Measurements from ENCODE around the gene PCARE.
A peak's percentile ranks its signal among the peaks of the same experiment; 100 is the strongest.
"Not testable (repeated sequence)": the region's sequence is repeated elsewhere in the genome, so short reads cannot be mapped to it uniquely, and the experiment has no call there.

The PCARE gene

DNA sequence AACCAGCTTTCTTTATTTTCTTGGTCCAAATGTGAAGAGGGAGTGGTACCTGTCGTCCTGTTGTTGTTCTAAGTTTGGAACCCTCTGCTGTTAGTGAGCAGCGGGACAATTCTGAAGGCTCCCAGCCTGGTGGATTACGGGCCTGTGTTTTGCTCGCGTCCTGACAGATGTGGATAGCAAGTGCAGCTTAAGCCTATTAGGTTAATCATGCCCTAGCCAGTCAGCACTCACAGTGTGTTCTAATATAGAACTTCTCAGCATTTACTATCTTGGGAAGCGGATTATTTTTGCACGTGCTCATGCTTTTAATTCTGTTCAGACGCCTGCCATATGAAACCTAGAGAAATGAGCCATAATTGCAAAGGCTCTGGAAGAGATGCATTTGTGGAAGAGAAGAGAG is at the start of gene PCARE:
TSS of gene PCARE (minus strand) at position 113 of the 400 bp plus-strand sequence. CDS start 262 bp downstream, outside the sequence.
- no peak for DNase-seq

DNA sequence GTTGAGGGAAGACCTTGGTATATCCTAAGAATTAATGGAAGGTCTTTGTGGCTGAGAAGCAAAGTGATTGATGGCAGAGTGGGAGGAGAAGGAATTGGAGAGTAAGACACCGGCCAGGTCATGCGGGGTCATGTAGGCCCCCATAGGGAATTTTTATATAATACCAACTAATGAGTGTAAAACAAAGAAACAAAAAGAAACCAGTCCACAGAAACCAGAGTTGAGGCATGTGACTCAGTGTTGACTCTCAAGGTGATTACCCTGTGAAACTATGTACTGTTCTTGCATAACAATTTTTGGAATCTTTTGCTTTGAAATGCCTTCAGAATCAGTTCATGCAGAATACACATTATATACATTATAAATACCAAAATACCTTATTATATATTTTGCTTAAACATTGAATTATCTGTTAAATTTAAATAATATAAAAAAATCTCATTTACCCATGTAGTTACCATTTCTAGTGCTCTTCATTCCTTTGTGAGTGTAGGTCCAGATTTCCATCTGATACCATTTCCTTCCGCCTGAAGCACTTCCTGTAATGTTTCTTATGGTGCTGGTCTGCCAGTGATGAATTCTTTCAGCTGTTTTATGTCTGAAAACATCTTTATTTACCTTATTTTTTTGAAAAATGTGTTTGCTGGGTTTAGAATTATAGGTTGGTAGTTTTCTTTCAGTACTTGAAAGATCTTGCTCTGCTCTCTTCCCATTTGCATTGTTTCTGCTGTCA is 49.5 kb upstream of the PCARE start:
- no peak for DNase-seq

DNA sequence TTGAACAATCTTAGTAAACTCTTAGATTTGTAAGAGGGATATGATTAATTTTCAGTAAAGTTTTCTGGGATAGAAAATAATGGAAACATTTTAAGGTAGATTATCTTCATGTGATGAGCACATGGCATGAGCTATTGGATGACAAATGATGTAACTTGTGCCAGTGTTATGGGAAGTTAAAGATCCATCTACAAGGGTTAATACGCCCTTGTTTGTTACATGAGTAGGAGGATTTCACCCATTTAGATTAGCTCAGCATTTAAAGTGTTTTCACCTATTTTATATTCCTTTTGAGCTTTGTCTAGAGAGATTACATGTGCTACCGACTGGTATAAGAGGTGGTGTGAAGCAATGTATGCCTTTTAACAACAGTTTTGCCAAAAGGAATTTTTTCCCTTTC is 46.5 kb upstream of the PCARE start:
- no peak for DNase-seq

- no peak for DNase-seq
Observed at GRCh38 chr2:29119211-29119610, 44.9 kb upstream of the PCARE start.

- no peak for DNase-seq
Observed at GRCh38 chr2:29117636-29118303, 43.4 kb upstream of the PCARE start.

- DNase-seq, result peak; percentile 44
Observed at GRCh38 chr2:29115797-29116781, 41.8 kb upstream of the PCARE start.

- peak; percentile 52 for DNase-seq
Observed at GRCh38 chr2:29114946-29115609, 40.8 kb upstream of the PCARE start, which contains the start of gene CLIP4. CLIP4 (plus strand) TSS chr2:29115415; CDS start chr2:29121389, 5,974 bp downstream.

GRCh38 chr2:29114586-29114945 is 40.2 kb upstream of the PCARE start:
- DNase-seq, result no peak

GRCh38 chr2:29113891-29114321 is 39.6 kb upstream of the PCARE start:
- no peak for DNase-seq

DNA sequence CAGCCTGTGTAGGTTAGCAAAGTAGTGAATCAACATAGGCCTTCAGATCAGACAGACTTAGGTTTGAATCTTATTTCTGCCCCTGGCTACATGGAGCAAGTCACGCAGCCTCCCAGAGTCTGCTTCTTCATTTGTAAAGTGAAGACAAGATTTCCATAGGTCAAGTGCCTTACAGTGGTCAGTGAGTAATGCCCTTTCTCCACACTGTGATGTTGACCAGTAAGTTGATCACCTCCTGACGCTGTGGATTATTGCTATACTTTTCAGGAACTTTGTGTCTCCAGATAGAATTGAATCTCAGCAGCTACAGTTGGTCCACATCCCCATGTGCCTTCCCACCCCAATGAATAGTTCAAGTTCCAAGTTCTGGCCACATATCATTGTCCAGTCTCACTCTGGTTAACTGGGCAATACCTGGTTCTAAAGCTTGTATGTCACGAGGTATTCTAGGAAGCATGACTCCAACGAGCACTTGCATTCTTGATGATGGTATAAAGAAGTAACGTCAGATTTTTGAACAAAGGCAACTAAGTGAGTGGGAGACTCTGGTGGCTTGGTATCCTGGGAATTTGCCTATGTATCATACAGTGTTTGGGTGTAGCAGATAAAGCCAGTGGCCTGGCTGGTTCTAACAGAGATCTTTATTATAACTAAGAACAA is 38.8 kb upstream of the PCARE start:
- DNase-seq, result no peak

DNA sequence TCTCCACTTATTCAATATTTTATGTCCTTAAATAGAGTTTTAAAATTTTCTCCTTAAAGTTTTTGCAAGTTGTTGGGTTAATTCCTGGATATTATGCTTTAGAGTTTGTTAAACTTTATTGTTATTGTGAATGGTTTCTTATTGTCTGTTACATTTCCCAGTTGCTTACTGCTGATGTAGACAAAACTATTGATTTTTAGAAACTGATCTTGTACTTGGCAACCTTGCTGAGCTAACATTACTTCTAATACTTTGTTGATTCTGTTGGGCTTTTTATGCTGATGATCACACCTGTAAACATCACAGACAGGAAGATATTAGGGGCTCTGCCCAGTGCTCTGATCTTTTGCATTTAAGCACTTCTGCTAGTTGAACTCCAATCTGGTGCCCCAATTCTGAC is 38.1 kb upstream of the PCARE start:
- no peak for DNase-seq

DNA sequence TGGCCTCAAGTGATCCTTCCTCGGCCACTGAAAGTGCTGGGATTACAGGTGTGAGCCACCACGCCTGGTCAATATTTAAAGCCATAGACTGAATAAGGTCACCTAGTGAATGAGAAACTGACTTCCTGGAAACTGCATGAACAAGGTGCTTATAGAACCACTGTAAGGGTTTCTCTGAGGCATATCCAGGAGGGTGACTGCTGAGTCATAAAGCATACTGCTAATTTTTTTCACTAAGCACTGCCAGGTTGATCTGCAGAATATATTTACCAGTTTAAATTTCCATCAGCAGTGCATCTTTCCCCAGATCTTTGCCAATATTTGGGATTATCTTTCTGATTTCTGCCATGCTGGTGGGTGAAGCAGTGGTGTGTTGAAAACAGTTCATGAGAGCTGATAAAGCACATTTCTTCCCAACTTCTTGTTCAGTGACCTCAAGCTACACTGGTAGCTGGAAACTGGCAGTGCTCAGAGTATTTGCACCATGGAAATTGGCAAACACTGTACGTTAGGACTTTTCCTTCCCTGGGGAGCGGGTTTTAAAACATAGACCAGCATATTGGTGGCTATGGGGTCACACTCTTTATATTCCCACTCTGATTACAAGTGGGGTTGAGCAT is 36.7 kb upstream of the PCARE start:
- DNase-seq, result no peak

DNA sequence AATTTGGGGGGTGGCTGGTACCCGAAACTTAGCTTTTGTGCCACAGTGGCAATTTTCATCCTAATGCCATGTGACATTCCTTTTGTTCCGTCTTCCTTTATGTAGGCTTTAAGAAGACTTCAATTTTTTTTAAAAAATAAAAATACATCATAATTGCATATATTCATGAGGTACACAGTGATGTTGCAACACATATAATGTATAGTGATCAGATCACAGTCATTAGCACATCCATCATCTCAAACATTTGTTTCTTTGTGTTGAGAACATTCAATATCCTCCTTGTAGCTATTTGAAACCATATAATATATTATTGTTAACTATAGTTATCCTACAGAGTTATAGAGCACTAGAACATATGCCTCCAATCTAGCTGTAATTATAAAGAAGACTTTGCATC is 34.9 kb upstream of the PCARE start:
- DNase-seq, result no peak

GRCh38 chr2:29108225-29108624 is 33.9 kb upstream of the PCARE start:
- no peak for DNase-seq

- DNase-seq, result not testable (repeated sequence)
Observed at GRCh38 chr2:29107547-29107946, 33.2 kb upstream of the PCARE start.

DNA sequence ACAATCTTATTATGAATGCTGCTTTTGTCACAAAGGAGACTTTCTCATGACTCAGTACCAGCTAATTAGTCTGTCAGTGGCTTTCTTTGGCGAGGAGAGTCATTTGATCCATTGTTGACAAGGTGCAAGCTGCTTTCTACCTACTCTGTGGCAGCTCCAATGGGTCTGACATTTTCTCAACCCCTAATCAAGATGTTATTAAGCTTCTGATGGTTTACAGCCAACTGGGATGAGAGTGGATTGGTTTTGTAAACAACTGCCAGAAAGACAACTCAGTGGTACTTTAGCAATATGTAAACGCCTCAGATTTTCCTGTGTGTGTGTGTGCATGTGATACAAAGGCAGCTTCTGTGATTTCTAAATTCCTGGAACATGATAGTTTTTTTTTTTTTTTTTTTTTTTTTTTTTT is 32.7 kb upstream of the PCARE start:
- peak; percentile 75 for DNase-seq

DNA sequence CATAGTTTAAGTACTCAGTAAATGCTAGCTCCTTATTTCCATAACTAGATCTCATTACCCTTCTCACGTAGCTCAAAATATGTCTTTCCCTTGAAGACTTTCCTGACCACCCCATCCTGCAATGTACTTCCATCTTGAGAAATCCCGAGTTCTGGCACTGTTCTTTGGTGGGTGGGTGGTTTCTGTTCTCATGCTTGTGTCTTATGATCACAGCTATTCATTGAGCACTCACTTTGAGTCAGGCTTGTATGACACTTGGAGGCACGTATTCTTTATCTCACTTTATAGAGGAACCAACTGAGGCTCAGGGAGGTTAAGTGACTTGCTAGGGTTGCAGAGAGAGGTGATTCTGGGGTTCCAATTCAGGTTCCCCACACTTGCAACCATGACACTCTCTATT is 31.9 kb upstream of the PCARE start:
- no peak for DNase-seq

- DNase-seq, result no peak
Observed at GRCh38 chr2:29105375-29105774, 31.1 kb upstream of the PCARE start.

DNA sequence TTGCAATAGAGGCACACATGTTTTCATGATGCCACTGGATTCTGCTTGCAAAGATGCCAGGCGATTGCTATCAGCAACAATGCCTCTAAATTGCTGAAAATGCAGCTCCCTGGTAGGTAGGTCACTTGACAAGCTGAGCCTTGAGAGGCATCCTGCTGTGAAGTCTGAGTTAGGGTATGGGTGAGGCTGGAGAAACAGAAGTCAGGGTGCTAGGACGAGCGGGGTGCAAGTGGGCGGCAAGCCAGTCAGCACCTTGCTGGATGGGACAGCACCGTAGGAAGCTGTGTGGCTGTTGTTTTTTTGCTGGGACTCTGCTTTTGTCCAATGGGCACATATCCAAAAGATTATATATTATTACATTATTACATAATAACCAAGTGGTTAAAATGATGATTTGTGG is 30.4 kb upstream of the PCARE start:
- DNase-seq, result no peak

DNA sequence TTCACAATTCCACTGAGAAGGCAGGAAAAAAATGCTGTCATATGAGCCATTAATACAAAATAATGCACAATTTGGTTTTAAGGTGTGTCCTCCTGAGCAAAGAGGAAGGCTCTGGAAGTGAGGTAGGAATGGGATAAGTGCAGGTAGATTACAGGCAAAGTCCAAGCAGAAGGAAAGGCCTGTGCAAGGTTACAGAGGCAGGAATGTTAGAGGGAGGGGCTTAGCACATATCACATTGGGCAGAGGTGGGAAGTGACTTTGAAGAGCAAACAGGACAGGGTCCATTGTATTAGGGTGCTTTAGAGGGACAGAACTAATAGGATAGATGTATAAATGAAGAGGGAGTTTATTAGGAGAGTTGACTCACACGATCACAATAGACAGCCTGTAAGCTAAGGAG is 26.2 kb upstream of the PCARE start:
- no peak for DNase-seq

DNA sequence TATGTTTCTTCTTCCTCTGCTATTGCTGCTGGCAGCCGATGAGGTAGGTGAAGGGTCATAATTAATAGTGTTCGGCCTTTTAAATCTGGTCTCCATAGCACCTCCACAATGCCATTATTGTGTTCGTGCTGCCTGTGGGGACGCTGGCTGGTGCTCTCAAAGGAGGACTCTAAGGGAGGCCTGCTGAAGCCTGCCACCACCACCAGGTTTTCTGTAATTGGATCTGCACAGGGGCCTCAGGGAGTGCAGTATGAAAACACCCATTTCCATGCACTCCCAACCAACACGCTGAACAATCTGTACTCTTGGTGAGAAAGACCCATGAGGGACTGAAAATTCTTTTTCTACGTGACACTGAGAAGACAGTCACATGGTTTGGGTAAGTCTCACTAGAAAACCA is 23.2 kb upstream of the PCARE start:
- peak; percentile 79 for DNase-seq

- no peak for DNase-seq
Observed at GRCh38 chr2:29096969-29097368, 22.6 kb upstream of the PCARE start.

Measured in NCI-H146 (cell line).